ENCODE data around the gene AQP10.

GRCh38 chr1:154360288-154360687, 39.4 kb downstream of the AQP10 start:
- TF ChIP-seq EZH2 (IDR thresholded peaks at IDR 0.05; ENCODE audit: low read depth) (no peak), CTCF (conservative IDR thresholded peaks at IDR 0.05) (no peak)

All from PC-9 (cell line).